H1 (cell line): ENCODE results near the gene MMP24. TPM values are rescaled to one million over a fixed set of nuclear protein-coding genes. Genes with fewer than 3 reads are reported as not detected.

Experiments used
- CTCF ChIA-PET: fragments of 300-600 bp; sonication (Branson Sonifier 250); formaldehyde crosslinking; loops from one replicate; lab custom pipeline; 2021; ENCODE audit not compliant: partially characterized antibody; lab: Charles Lee
- POLR2A ChIA-PET: fragments of 300-600 bp; sonication (Branson Sonifier 250); formaldehyde crosslinking; loops from one replicate; lab custom pipeline; 2021; ENCODE audit warnings: inconsistent platforms; ENCODE audit not compliant: partially characterized antibody; lab: Charles Lee
- DNase-seq, 2 experiments: peaks; one replicate each; pipeline versions ENCODE4 v3.0.0 to v3.0.0-alpha.2; 2010 to 2022; ENCODE audit warnings: low spot score in 2 of 2, low read depth in 1 of 2, mixed read lengths in 1 of 2
- FAIRE-seq: peaks from 2 replicates; lab custom pipeline; 2011; peaks lifted over from hg19 to GRCh38; lab: Jason Lieb, UNC
- H2AFZ ChIP-seq: 2 replicates; pipeline ENCODE4 v1.8.1; 2012; ENCODE audit warnings: low read length, inconsistent platforms
- H2AK5ac ChIP-seq: 2 replicates; pipeline ENCODE4 v1.6.1; 2013; ENCODE audit warnings: low read depth, low read length
- H2BK120ac ChIP-seq: replicated peaks from 2 replicates; pipeline ENCODE3; 2013; ENCODE audit warnings: low read depth, low read length, inconsistent platforms
- H2BK12ac ChIP-seq: 2 replicates; pipeline ENCODE4 v1.6.1; 2013; ENCODE audit warnings: low read depth, low read length
- H2BK15ac ChIP-seq: 2 replicates; pipeline ENCODE4 v1.6.1; 2013; ENCODE audit warnings: low read length
- H2BK20ac ChIP-seq: 2 replicates; pipeline ENCODE4 v1.6.1; 2013; ENCODE audit warnings: low read length
- H2BK5ac ChIP-seq: 2 replicates; pipeline ENCODE4 v1.6.1; 2013; ENCODE audit warnings: low read depth, low read length
- H3K14ac ChIP-seq: 2 replicates; pipeline ENCODE4 v1.6.1; 2013; ENCODE audit warnings: inconsistent platforms; ENCODE audit not compliant: insufficient read length
- H3K18ac ChIP-seq: 2 replicates; pipeline ENCODE4 v1.6.1; 2013; ENCODE audit warnings: low read length; ENCODE audit errors: extremely low read depth
- H3K23ac ChIP-seq: 2 replicates; pipeline ENCODE4 v1.6.1; 2013; ENCODE audit warnings: inconsistent platforms; ENCODE audit not compliant: insufficient read length
- H3K23me2 ChIP-seq: 2 replicates; pipeline ENCODE4 v1.6.1; 2013; ENCODE audit warnings: low read depth, low read length
- H3K27ac ChIP-seq: 2 replicates; pipeline ENCODE4 v1.6.1; 2011; ENCODE audit warnings: low read depth, low read length, inconsistent platforms
- H3K27me3 ChIP-seq, 4 experiments: replicated peaks in 1 of 4; 1 replicate in 1 of 4; 2 replicates in 3 of 4; pipeline versions ENCODE4 v1.6.1 to v1.8.1; 2011 to 2013; ENCODE audit warnings: low read length in 3 of 4, mild to moderate bottlenecking in 3 of 4, inconsistent platforms in 2 of 4, mixed read lengths in 2 of 4, moderate library complexity in 1 of 4; ENCODE audit not compliant: control insufficient read depth in 3 of 4, insufficient read depth in 3 of 4; ENCODE audit errors: extremely low read depth in 1 of 4
- H3K36me3 ChIP-seq, 4 experiments: 2 replicates each; pipeline versions ENCODE4 v1.6.1 to v1.8.1; 2011 to 2013; ENCODE audit warnings: mild to moderate bottlenecking in 4 of 4, low read length in 3 of 4, moderate library complexity in 2 of 4, control low read depth in 1 of 4, inconsistent platforms in 1 of 4; ENCODE audit not compliant: insufficient read depth in 4 of 4, control insufficient read depth in 2 of 4
- H3K4ac ChIP-seq: replicated peaks from 2 replicates; pipeline ENCODE3; 2013; ENCODE audit warnings: low read length, low read depth, mixed read lengths, inconsistent platforms; ENCODE audit not compliant: insufficient read length
- H3K4me1 ChIP-seq, 4 experiments: replicated peaks in 1 of 4; 1 replicate in 1 of 4; 2 replicates in 3 of 4; pipeline versions ENCODE4 v1.6.1 to v1.8.1; 2011 to 2013; ENCODE audit warnings: low read length in 3 of 4, inconsistent platforms in 2 of 4, mixed read lengths in 1 of 4; ENCODE audit not compliant: insufficient read depth in 4 of 4, control insufficient read depth in 3 of 4
- H3K4me2 ChIP-seq, 2 experiments: 2 replicates each; pipeline versions ENCODE4 v1.6.1 to v1.8.1; 2011 to 2013; ENCODE audit warnings: low read depth in 2 of 2, low read length in 2 of 2, control low read depth in 1 of 2, inconsistent platforms in 1 of 2, mild to moderate bottlenecking in 1 of 2; ENCODE audit not compliant: insufficient read depth in 1 of 2
- H3K4me3 ChIP-seq, 4 experiments: fragments of 200-600, 300-600 bp in 1 of 4; sonication (generic), shearing (Covaris generic), sonication (Bioruptor Twin) in 1 of 4; 2 replicates each; pipeline versions ENCODE4 v1.5.1 to v1.8.1; 2011 to 2016; ENCODE audit warnings: low read length in 4 of 4, low read depth in 3 of 4, control low read depth in 2 of 4, inconsistent platforms in 2 of 4, mild to moderate bottlenecking in 2 of 4, mixed read lengths in 1 of 4, moderate library complexity in 1 of 4; ENCODE audit not compliant: insufficient read depth in 2 of 4; ENCODE audit errors: extremely low read depth in 1 of 4
- H3K56ac ChIP-seq: replicated peaks from 2 replicates; pipeline ENCODE3; 2013; ENCODE audit warnings: low read depth, mild to moderate bottlenecking, mixed read lengths, low read length, inconsistent platforms; ENCODE audit not compliant: insufficient read length
- H3K79me1 ChIP-seq: 2 replicates; pipeline ENCODE4 v1.6.1; 2013; ENCODE audit warnings: low read depth, low read length, control low read depth
- H3K79me2 ChIP-seq, 2 experiments: 2 replicates each; pipeline versions ENCODE4 v1.6.1 to v1.8.1; 2012 to 2013; ENCODE audit warnings: low read length in 2 of 2, mild to moderate bottlenecking in 2 of 2, inconsistent platforms in 1 of 2; ENCODE audit not compliant: insufficient read depth in 2 of 2, control insufficient read depth in 1 of 2
- H3K9ac ChIP-seq, 4 experiments: replicated peaks in 1 of 4; 1 replicate in 1 of 4; 2 replicates in 3 of 4; pipeline versions ENCODE4 v1.6.1 to v1.8.1; 2011 to 2013; ENCODE audit warnings: low read depth in 3 of 4, low read length in 3 of 4, control low read depth in 2 of 4, mild to moderate bottlenecking in 2 of 4, moderate library complexity in 2 of 4, inconsistent platforms in 1 of 4; ENCODE audit errors: extremely low read depth in 1 of 4
- H3K9me3 ChIP-seq, 2 experiments: 2 replicates each; pipeline versions ENCODE4 v1.6.1 to v1.8.1; 2012 to 2013; ENCODE audit warnings: mild to moderate bottlenecking in 2 of 2, moderate library complexity in 2 of 2, control low read depth in 1 of 2, inconsistent platforms in 1 of 2, low read depth in 1 of 2, low read length in 1 of 2, mixed read lengths in 1 of 2; ENCODE audit not compliant: insufficient read depth in 2 of 2
- H4K20me1 ChIP-seq, 2 experiments: replicated peaks in 1 of 2; 2 replicates each; pipeline versions ENCODE3 to v1.8.1; 2011 to 2013; ENCODE audit warnings: inconsistent platforms in 2 of 2, low read length in 2 of 2, mild to moderate bottlenecking in 1 of 2; ENCODE audit not compliant: insufficient read depth in 2 of 2, control insufficient read depth in 1 of 2
- H4K5ac ChIP-seq: 2 replicates; pipeline ENCODE4 v1.6.1; 2013; ENCODE audit warnings: low read length, low read depth, mixed read lengths, inconsistent platforms; ENCODE audit not compliant: insufficient read length
- H4K8ac ChIP-seq: 2 replicates; pipeline ENCODE4 v1.8.0; 2013; ENCODE audit warnings: mild to moderate bottlenecking, moderate library complexity, low read length, inconsistent platforms; ENCODE audit not compliant: insufficient read depth; ENCODE audit errors: extremely low read depth
- H4K91ac ChIP-seq: replicated peaks from 2 replicates; pipeline ENCODE3; 2013; ENCODE audit warnings: low read length, mixed read lengths, inconsistent platforms; ENCODE audit not compliant: insufficient read length
- BACH1 ChIP-seq: IDR thresholded peaks from 2 replicates; pipeline ENCODE4 v1.6.1; 2012; ENCODE audit warnings: low read length, improper control_type of control experiment
- BRCA1 ChIP-seq: IDR thresholded peaks from 2 replicates; pipeline ENCODE4 v1.6.1; 2012; ENCODE audit warnings: low read depth, low read length, improper control_type of control experiment
- RBBP5 ChIP-seq: IDR thresholded peaks from 2 replicates; pipeline ENCODE4 v1.7.1; 2012; ENCODE audit warnings: low read depth, mild to moderate bottlenecking, inconsistent platforms, low read length, moderate library complexity, borderline replicate concordance
- SP2 ChIP-seq: IDR thresholded peaks from 2 replicates; pipeline ENCODE4 v1.6.1; 2012; ENCODE audit warnings: mild to moderate bottlenecking, low read length, inconsistent platforms
- SUZ12 ChIP-seq: fragments of 200-600 bp; sonication (generic); IDR thresholded peaks from 2 replicates; pipeline ENCODE4 v1.6.1; 2012; ENCODE audit warnings: mild to moderate bottlenecking, inconsistent platforms, low read length, moderate library complexity, mixed read lengths
- TCF12 ChIP-seq: IDR thresholded peaks from 2 replicates; pipeline ENCODE4 v1.6.1; 2011; ENCODE audit warnings: low read depth, mild to moderate bottlenecking, low read length
- polyA plus RNA-seq, 7 experiments: library from polyadenylated mRNA; depleted of rRNA in 3 of 7; stranded (reverse) in 5 of 7; unstranded in 2 of 7; fragments of >200 nt in 5 of 7; fragments of 200-250 nt in 2 of 7; gene quantifications; 1 replicate in 5 of 7; 2 replicates in 1 of 7; 4 replicates in 1 of 7; pipeline versions ENCODE4 v1.2.1 to v1.2.3, GENCODE V29; 2011 to 2013; ENCODE audit warnings: missing spikeins in 2 of 7, mixed read lengths in 2 of 7
- total RNA-seq: library from RNA; stranded (reverse); fragmentation: NEBNext Ultra II Directional; extraction: Animal tissue kit (Norgen Biotek cat#: 25700); gene quantifications from 2 replicates; pipeline ENCODE4 v1.2.1, GENCODE V29; 2021
- TF ChIP-seq, protein P1 (sequence below): IDR thresholded peaks from 2 replicates; pipeline ENCODE4 v1.6.1; 2012; ENCODE audit warnings: inconsistent platforms
- TF ChIP-seq, protein P2 (sequence below): IDR thresholded peaks from 2 replicates; pipeline ENCODE4 v1.6.1; 2011; ENCODE audit warnings: low read length, improper control_type of control experiment

MMP24 gene
- total and polyA plus RNA-seq, 2 of the 8 experiments (the other 6 are each of a cell fraction or from before 2014, with no cell fraction given) = 18.8 to 21.4 TPM

DNA sequence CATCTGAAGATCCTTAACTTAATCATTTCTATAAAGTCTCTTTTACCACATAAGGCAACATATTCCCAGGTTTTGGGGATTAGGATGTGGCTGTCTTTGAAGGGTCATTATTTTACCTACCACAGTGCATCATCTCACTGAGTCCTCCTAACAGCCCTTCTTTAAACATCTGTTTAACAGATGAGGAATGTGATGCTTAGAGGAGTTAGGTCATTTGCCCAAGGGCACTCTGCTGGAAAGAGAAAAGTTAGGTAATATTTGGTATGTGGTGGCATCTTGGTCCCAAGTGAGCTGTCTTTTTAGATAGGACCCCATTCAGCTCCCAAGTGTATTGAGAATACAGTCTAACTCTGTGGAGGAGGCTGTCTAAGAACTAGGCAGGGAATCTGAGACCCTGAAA is 11.0 kb downstream of the MMP24 start:
- Histone ChIP-seq H4K8ac (no peak overlapping the region), H3K23me2 (no peaks in the 10 kb centered on the region; the same call in 1 of the 2 replicates), H2BK120ac (no peak overlapping the region), H2AK5ac (no peak overlapping the region), H2BK20ac (no peak overlapping the region), H3K18ac (no peak overlapping the region), H3K79me1 (no peaks in the 10 kb centered on the region), H3K56ac (no peak overlapping the region), H4K91ac (no peak overlapping the region), H2BK5ac (no peak overlapping the region), H4K20me1 (no peaks in the 10 kb centered on the region), H3K4me3 (no peak overlapping the region)
- DNase-seq = no peak
- TF ChIP-seq, protein P1, sequence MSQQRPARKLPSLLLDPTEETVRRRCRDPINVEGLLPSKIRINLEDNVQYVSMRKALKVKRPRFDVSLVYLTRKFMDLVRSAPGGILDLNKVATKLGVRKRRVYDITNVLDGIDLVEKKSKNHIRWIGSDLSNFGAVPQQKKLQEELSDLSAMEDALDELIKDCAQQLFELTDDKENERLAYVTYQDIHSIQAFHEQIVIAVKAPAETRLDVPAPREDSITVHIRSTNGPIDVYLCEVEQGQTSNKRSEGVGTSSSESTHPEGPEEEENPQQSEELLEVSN = no peak
- TF ChIP-seq BACH1 (no peak), TCF12 (no peak), RBBP5 (no peak), SP2 (no peak), BRCA1 (no peak), SUZ12 (no peak)
- TF ChIP-seq, protein P2, sequence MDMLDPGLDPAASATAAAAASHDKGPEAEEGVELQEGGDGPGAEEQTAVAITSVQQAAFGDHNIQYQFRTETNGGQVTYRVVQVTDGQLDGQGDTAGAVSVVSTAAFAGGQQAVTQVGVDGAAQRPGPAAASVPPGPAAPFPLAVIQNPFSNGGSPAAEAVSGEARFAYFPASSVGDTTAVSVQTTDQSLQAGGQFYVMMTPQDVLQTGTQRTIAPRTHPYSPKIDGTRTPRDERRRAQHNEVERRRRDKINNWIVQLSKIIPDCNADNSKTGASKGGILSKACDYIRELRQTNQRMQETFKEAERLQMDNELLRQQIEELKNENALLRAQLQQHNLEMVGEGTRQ = no peak
- TF ChIP-seq, all 59 proteins: peak for 0
- Histone ChIP-seq H2AFZ (no peak overlapping the region), H2BK15ac (no peak overlapping the region), H3K9ac (no peak overlapping the region), H3K9me3 (no peaks in the 10 kb centered on the region), H3K79me2 (no peaks in the 10 kb centered on the region), H4K5ac (no peak overlapping the region), H3K27ac (no peak overlapping the region), H3K4me1 (peaks cover 2 to 7% (median 3%) of the 10 kb centered on the region in 4 experiments; a peak in 4 of 7 replicates), H3K4me2 (no peak overlapping the region), H3K14ac (no peak overlapping the region), H3K23ac (no peak overlapping the region), H3K4ac (no peak overlapping the region), H3K36me3 (no peaks in the 10 kb centered on the region), H2BK12ac (no peak overlapping the region), H3K27me3 (no peaks in the 10 kb centered on the region)
- CTCF ChIA-PET = interaction anchor here (1.2 kb wide), 1 partner anchor 93 kb away, joined by 3 read pairs; no protein-coding TSS in a partner anchor
- no peak for FAIRE-seq
- POLR2A ChIA-PET = interaction anchor here (1.3 kb wide), 1 partner anchor 26 kb away, joined by 3 read pairs; no protein-coding TSS in a partner anchor
